Measurements from ENCODE around the gene TMEM232. TPM values are rescaled to one million over a fixed set of nuclear protein-coding genes. Genes with fewer than 3 reads are reported as not detected.

Gene TMEM232
- total RNA-seq, 1 experiment from 2014 or later: 0.21 TPM

Small RNAs within 50 kb of the gene (microRNA-seq; reads per million reads assigned to microRNA genes)
- gene MIR548F3 (ENCODE audit: unreplicated experiment): not detected

Other genes starting within 250 kb of the TMEM232 start
- 34.5 TPM for gene SLC25A46, start 12.3 kb upstream of the TMEM232 start, total RNA-seq (2021; ENCODE audit: unreplicated experiment)

Data from Panc1 (cell line).